Liver (tissue), 9 donors: ENCODE data around the gene FOXD2. TPM values are rescaled to one million over a fixed set of nuclear protein-coding genes. Genes with fewer than 3 reads are reported as not detected.

Experiments used
- DNase-seq: peaks from one replicate; pipeline ENCODE4 v3.0.0-alpha.2; 2017; ENCODE audit warnings: low spot score
- H3K27ac ChIP-seq, 2 donors: one replicate each; pipeline ENCODE4 v1.7.0; 2013; ENCODE audit warnings: inconsistent platforms in 2 of 2, low read length in 2 of 2, control low read depth in 1 of 2, low read depth in 1 of 2, mild to moderate bottlenecking in 1 of 2
- H3K27me3 ChIP-seq, 4 donors: one replicate each; pipeline versions ENCODE4 v1.6.1 to v1.7.0; 2013; ENCODE audit warnings: low read length in 3 of 4, inconsistent platforms in 1 of 4, mild to moderate bottlenecking in 1 of 4, moderate library complexity in 1 of 4; ENCODE audit not compliant: control insufficient read depth in 4 of 4, insufficient read depth in 4 of 4
- H3K36me3 ChIP-seq, 4 donors: one replicate each; pipeline versions ENCODE4 v1.6.1 to v1.7.0; 2013; ENCODE audit warnings: low read length in 3 of 4, mild to moderate bottlenecking in 3 of 4, low read depth in 1 of 4, moderate library complexity in 1 of 4; ENCODE audit not compliant: control insufficient read depth in 4 of 4, insufficient read depth in 3 of 4
- H3K4me1 ChIP-seq, 4 donors: one replicate each; pipeline versions ENCODE4 v1.6.1 to v1.7.0; 2013; ENCODE audit warnings: low read length in 3 of 4, mild to moderate bottlenecking in 3 of 4, moderate library complexity in 1 of 4; ENCODE audit not compliant: control insufficient read depth in 4 of 4, insufficient read depth in 4 of 4
- H3K4me3 ChIP-seq, 3 donors: one replicate each; pipeline versions ENCODE4 v1.6.1 to v1.7.0; 2013; ENCODE audit warnings: low read length in 3 of 3, control low read depth in 1 of 3, low read depth in 1 of 3, mild to moderate bottlenecking in 1 of 3
- H3K9ac ChIP-seq, 2 donors: one replicate each; pipeline ENCODE4 v1.7.0; 2013; ENCODE audit warnings: low read length in 2 of 2, mild to moderate bottlenecking in 2 of 2, moderate library complexity in 2 of 2, control low read depth in 1 of 2, low read depth in 1 of 2
- H3K9me3 ChIP-seq, 4 donors: one replicate each; pipeline versions ENCODE4 v1.6.1 to v1.7.0; 2013; ENCODE audit warnings: low read length in 3 of 4; ENCODE audit not compliant: control insufficient read depth in 4 of 4
- ATF3 ChIP-seq: IDR thresholded peaks from 2 replicates; pipeline ENCODE4 v1.6.1; 2016; ENCODE audit warnings: antibody characterized with exemption
- CTCF ChIP-seq: fragments of 150-350 bp; IDR thresholded peaks from 2 replicates; pipeline ENCODE4 v1.5.1; 2017; ENCODE audit warnings: improper control_type of control experiment, low read depth, low read length; ENCODE audit not compliant: missing input control
- FOXA1 ChIP-seq: IDR thresholded peaks from 2 replicates; pipeline ENCODE4 v1.6.1; 2016; ENCODE audit warnings: antibody characterized with exemption
- FOXA2 ChIP-seq: IDR thresholded peaks from 2 replicates; pipeline ENCODE4 v1.6.1; 2016; ENCODE audit warnings: antibody characterized with exemption
- GABPA ChIP-seq, 2 donors: IDR thresholded peaks in 1 of 2; conservative IDR thresholded peaks in 1 of 2; 2 replicates each; pipeline ENCODE4 v1.6.1; 2016; ENCODE audit warnings: antibody characterized with exemption in 2 of 2, mild to moderate bottlenecking in 1 of 2, moderate library complexity in 1 of 2
- HNF4A ChIP-seq, 2 donors: conservative IDR thresholded peaks; 2 replicates each; pipeline ENCODE4 v1.6.1; 2016; ENCODE audit warnings: antibody characterized with exemption in 2 of 2, mild to moderate bottlenecking in 2 of 2
- HNF4G ChIP-seq: IDR thresholded peaks from 2 replicates; pipeline ENCODE4 v1.6.1; 2016; ENCODE audit warnings: antibody characterized with exemption
- JUND ChIP-seq, 2 donors: IDR thresholded peaks; 2 replicates each; pipeline ENCODE4 v1.6.1; 2016; ENCODE audit warnings: antibody characterized with exemption in 2 of 2
- RAD21 ChIP-seq, 2 donors: IDR thresholded peaks; 2 replicates each; pipeline ENCODE4 v1.6.1; 2016; ENCODE audit warnings: antibody characterized with exemption in 2 of 2, mild to moderate bottlenecking in 2 of 2
- REST ChIP-seq: IDR thresholded peaks from 2 replicates; pipeline ENCODE4 v1.6.1; 2016; ENCODE audit warnings: antibody characterized with exemption, mild to moderate bottlenecking
- RXRA ChIP-seq, 2 donors: IDR thresholded peaks; 2 replicates each; pipeline ENCODE4 v1.6.1; 2017 to 2018; ENCODE audit warnings: antibody characterized with exemption in 2 of 2, mild to moderate bottlenecking in 1 of 2
- SP1 ChIP-seq: IDR thresholded peaks from 2 replicates; pipeline ENCODE4 v1.6.1; 2018; ENCODE audit warnings: antibody characterized with exemption, mild to moderate bottlenecking
- YY1 ChIP-seq: IDR thresholded peaks from 2 replicates; pipeline ENCODE4 v1.6.1; 2016; ENCODE audit warnings: antibody characterized with exemption, mild to moderate bottlenecking
- ZBTB33 ChIP-seq: IDR thresholded peaks from 2 replicates; pipeline ENCODE4 v1.6.1; 2016; ENCODE audit warnings: antibody characterized with exemption
- WGBS: extraction: QIAGEN DNeasy Blood & Tissue Kit; methylation state at CpG from one replicate; pipeline ENCODE4 v1.1.7; 2013; 5-methylcytosine and 5-hydroxymethylcytosine counted together
- polyA plus RNA-seq, 2 donors: library from polyadenylated mRNA; stranded (reverse) in 1 of 2; unstranded in 1 of 2; fragments of 200-250 nt in 1 of 2; fragments of >200 nt in 1 of 2; fragmentation: Nextera tagmentation in 1 of 2; extraction: Ambion mirVana in 1 of 2; gene quantifications; one replicate each; pipeline versions ENCODE4 v1.2.1 to v1.2.3, GENCODE V29; 2013 to 2015
- total RNA-seq, 2 donors: library from RNA; depleted of rRNA; stranded (reverse); fragments of >200 nt; gene quantifications; one replicate each; pipeline ENCODE4 v1.2.3, GENCODE V29; 2014
- donor health status: healthy.
- donor health status: healthy.
- donor health status: healthy.
- donor health status: healthy.
- donor health status: healthy.

Gene FOXD2
- total and polyA plus RNA-seq, 4 donors = 0.05 to 0.17 (median 0.08) TPM; not detected in 1

- Histone ChIP-seq H3K27me3 (peaks cover 0 to 4% (median under 1%) of the 10 kb centered on the region in 4 donors), H3K27ac (peak overlapping the region; percentile 64 to 81), H3K4me3 (peak overlapping the region; percentile 56 to 65 (median 61)), H3K36me3 (no peaks in the 10 kb centered on the region), H3K4me1 (peaks cover 10 to 30% (median 22%) of the 10 kb centered on the region in 4 donors), H3K9ac (peak overlapping the region in 1 of 2 donors; percentile 30), H3K9me3 (no peaks in the 10 kb centered on the region)
- no peak for TF ChIP-seq HNF4G
- TF ChIP-seq ZBTB33 = no peak
- TF ChIP-seq RXRA (IDR thresholded peaks at IDR 0.05) = no peak
- TF ChIP-seq FOXA1 = no peak
- no peak for TF ChIP-seq JUND (IDR thresholded peaks at IDR 0.05)
- no peak for DNase-seq
- WGBS = under 1% methylated on average over 46 of the region's 46 CpGs
Measured at GRCh38 chr1:47436979-47437446, 831 bp upstream of the FOXD2 start.

- Histone ChIP-seq H3K9ac (no peak overlapping the region), H3K27me3 (peaks cover 0 to 14% (median 3%) of the 10 kb centered on the region in 4 donors)
- WGBS = 8% methylated on average over 117 of the region's 117 CpGs
Measured at GRCh38 chr1:47438165-47439016, 547 bp downstream of the FOXD2 start.

More at GRCh38 chr1:47438165-47439016, 547 bp downstream of the FOXD2 start:
- Histone ChIP-seq H3K4me3 (peak overlapping the region in 2 of 3 donors; percentile 41 to 65), H3K9me3 (no peaks in the 10 kb centered on the region), H3K36me3 (no peaks in the 10 kb centered on the region), H3K27ac (no peak overlapping the region), H3K4me1 (peaks cover 5 to 23% (median 15%) of the 10 kb centered on the region in 4 donors)
- DNase-seq = no peak
- TF ChIP-seq CTCF (no peak), JUND (IDR thresholded peaks at IDR 0.05) (no peak), ATF3 (no peak), SP1 (no peak), HNF4G (no peak), RAD21 (IDR thresholded peaks at IDR 0.05) (no peak), YY1 (no peak), FOXA2 (no peak), GABPA (IDR thresholded peaks at IDR 0.05 in 1 of 2, conservative IDR thresholded peaks at IDR 0.05 in 1 of 2) (no peak), HNF4A (conservative IDR thresholded peaks at IDR 0.05) (no peak), RXRA (IDR thresholded peaks at IDR 0.05) (no peak), REST (no peak)
